Stimulated activated CD8-positive, alpha-beta memory T cell treated with anti-CD3 and anti-CD28 coated beads, Interleukin-2, amount 100 ng/mL, for 1 hour (primary cell): ENCODE data around the gene PRSS53.

ENCODE experiments used
- DNase-seq, 2 donors: peaks; one replicate each; pipeline ENCODE4 v3.0.0-alpha.2; 2020; ENCODE audit warnings: low read depth in 2 of 2

The PRSS53 gene

DNA sequence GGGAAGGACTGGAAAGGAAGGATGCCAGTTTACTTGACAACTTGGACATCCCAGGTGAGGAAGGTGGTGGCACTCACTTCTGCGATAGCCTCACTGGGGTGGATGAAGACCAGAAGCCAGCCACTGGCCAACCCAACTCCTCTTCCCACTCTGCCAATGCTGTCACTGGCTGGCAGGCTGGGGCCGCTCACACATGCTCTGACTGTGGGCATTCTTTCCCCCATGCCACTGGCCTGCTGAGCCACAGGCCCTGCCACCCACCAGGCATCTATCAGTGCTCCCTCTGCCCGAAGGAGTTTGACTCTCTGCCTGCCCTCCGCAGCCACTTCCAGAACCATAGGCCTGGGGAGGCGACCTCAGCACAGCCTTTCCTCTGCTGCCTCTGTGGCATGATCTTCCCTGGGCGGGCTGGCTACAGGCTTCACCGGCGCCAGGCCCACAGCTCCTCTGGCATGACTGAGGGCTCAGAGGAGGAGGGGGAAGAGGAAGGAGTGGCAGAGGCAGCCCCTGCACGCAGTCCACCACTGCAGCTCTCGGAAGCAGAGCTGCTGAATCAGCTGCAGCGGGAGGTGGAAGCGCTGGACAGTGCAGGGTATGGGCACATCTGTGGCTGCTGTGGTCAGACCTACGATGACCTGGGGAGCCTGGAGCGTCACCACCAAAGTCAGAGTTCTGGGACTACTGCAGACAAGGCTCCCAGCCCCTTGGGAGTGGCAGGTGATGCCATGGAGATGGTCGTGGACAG, 10.0 kb downstream of the PRSS53 start:
- DNase-seq = no peak

DNA sequence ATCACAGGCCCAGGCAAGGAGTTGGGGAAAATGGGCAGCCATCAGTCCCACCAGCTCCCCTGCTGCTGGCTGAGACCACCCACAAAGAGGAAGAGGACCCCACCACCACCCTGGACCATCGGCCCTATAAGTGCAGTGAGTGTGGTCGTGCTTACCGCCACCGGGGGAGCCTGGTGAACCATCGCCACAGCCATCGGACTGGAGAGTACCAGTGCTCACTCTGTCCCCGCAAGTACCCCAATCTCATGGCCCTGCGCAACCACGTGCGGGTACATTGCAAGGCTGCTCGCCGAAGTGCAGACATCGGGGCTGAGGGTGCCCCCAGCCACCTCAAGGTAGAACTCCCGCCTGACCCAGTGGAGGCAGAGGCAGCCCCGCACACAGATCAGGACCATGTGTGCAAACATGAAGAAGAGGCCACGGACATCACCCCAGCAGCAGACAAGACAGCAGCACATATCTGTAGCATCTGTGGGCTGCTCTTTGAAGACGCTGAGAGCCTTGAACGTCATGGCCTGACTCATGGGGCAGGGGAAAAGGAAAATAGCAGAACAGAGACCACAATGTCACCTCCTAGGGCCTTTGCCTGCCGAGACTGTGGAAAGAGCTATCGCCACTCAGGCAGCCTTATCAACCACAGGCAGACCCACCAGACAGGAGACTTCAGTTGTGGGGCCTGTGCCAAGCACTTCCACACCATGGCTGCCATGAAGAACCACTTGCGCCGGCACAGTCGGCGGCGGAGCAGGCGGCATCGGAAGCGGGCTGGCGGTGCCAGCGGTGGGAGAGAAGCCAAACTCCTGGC, 10.9 kb downstream of the PRSS53 start:
- no peak for DNase-seq

DNA sequence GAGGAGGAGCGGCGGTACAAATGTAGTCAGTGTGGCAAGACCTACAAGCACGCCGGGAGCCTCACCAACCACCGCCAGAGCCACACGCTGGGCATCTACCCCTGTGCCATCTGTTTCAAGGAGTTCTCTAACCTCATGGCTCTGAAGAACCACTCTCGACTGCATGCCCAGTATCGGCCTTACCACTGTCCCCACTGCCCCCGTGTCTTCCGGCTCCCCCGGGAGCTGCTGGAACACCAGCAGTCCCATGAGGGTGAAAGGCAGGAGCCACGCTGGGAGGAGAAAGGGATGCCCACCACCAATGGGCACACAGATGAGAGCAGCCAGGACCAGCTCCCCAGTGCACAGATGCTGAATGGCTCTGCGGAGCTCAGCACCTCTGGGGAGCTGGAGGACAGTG, 11.7 kb downstream of the PRSS53 start:
- DNase-seq = no peak

DNA sequence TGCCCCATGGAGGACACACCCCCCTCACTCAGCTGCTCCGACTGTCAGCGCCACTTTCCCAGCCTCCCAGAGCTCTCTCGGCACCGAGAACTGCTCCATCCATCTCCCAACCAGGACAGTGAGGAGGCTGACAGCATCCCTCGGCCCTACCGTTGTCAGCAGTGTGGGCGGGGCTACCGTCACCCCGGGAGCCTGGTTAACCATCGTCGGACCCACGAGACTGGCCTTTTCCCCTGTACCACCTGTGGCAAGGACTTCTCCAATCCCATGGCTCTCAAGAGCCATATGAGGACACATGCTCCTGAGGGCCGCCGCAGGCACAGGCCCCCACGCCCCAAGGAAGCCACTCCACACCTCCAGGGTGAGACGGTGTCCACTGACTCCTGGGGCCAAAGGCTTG, 12.4 kb downstream of the PRSS53 start:
- DNase-seq = no peak

DNA sequence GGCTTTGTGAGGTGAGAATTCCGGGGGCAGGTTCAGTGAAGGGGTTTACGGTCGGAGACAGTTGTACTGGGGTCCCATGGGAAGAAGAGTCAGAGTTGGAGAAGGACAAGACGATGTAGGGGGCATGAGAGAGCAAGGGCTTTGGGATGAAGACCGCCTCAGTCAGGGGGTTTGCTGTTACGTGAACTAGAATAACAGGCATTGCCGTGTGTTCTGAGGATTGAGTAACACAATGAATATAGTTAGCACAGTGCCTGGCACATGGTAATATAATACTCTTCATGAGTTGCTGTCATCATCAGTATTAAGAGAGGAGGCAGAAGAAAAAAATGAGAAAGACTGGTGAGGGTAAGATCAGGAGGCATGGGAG, 13.9 kb downstream of the PRSS53 start:
- DNase-seq = no peak

DNA sequence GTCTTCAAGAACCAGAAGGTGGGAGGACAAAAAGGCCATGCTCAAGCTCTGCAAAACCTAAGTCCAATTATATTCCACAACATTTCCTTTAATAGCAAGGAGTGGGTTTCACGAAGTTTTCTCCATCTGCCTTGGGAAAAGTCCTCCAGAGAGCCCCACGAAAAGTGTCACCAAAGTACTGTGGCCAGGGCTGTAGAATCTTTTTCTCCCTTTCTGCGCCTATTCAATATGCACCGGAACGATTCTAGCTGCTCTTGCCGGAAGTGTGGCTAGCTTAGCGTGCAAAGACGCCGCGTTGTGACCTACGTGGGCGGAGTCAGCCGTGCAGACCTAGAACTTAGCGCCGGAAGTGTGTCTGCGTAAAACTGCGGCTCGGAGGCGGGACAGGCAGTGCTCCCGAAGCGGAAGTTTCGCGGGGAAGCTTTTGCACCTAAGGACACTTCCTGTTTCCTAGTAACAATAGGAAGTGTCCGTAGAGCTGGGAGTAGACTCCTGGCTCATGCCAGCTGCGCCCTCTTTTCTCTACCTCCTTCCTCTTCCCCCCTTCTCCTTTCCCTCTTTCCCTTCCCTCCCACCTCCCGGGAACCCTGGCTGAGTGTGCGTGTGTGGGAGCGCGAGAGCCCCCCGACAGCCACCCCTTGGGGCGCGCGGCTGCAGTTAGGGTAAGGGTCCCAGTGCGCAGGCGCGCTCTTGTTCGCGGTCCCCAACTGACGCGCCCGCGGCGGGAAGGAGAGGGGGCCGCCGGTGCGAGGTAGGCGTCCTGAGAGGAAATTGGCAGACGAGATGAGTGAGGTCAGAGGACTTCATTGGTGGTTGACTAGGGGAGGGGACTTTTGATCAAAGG, 14.6 kb downstream of the PRSS53 start, which contains the start of the genes ZNF646 and ZNF668:
TSS of gene ZNF646 (plus strand) at position 453 of the 844 bp plus-strand sequence. CDS start 1,903 bp downstream, outside the sequence.
TSS of gene ZNF668 (minus strand) at position 271 of the 844 bp plus-strand sequence. CDS start 9,781 bp downstream, outside the sequence.
- peak; percentile 95 to 96 for DNase-seq

DNA sequence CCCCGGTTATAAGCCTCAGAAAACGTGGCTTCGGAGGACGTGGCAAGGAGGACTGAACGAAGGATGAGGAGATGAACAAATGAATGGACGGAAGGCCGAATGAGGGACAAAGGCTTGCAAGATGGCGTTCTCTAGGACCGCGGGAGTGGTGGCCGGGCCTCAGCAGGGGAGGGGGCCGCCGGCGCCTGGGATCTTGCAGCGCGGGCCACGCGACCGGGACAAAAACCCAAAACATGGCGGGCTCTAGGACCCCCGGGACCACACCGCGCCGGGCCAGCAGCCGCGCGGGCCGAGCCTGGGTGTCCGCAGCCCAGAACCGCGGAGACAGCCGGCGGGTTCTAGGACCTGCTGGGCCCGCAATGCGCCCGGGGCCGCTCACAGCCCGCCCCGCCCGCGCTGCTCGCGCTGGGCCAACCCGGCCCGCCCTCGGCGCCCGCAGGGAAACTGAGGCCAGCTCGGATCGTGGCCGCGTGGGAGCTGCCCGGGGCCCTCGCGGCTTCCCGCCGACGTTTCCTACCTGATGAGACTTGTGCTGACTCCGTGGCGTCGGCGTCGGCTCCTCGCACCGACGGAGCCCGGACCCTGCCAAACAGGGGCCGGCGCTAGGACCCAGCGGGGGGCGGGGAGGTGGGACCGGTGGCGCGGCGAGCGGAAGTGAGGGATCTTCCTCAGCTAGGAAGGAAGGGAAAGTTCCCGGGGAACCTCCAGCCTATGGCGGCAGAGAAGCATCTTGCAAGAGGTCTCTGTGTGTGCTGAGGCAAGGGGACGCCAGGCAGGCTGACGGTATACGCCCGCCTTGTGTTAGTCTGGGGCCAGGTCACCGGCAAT, 15.4 kb downstream of the PRSS53 start:
- peak; percentile 72 to 78 for DNase-seq

DNA sequence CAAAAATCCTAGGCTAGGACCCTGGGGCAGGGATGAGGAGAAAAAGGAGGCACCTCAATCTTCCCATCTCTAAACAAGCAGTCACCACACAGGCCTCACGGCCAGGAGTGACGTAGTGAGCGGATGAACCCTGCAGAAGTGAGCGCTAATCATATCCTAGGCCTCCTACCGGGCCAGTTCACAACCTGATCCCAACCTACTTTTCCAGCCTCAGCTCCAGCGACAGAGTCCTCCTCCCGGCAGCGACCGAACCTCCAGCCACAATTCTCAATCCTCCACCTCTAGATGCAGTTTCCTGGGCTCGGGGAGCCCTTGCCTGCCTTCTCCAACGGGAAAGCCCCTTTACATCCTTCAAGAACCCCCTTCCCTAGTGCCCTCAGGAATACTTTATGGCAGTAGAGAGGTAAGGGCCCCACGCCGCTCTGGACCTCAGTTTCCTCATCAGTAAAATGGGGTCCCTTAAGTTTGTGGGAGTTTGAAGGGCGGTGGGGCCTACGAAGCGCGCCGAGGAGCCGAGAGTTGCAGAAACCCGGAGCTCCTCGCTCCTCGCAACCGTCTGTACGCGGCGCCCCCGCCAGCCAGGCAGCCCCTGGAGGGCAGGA, 16.1 kb downstream of the PRSS53 start:
- DNase-seq = no peak

DNA sequence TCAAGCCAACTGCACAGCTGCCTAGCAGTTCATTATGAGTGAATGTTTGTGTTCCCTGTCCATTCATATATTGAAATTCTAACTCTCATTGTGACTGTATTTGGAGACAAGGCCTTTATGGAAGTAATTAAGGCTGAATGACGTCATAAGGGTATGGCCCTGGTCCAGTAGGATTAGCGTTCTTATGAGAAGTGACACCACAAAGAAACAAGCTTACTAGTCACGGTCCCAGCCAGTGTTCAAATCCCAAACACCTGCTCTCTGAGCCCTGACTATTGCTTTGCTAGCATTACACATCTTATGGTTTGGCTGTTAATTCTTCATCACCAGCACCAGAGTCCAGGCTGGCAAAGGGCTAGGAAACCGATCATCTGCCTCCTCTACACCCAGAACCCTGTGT, 16.9 kb downstream of the PRSS53 start:
- DNase-seq = no peak

DNA sequence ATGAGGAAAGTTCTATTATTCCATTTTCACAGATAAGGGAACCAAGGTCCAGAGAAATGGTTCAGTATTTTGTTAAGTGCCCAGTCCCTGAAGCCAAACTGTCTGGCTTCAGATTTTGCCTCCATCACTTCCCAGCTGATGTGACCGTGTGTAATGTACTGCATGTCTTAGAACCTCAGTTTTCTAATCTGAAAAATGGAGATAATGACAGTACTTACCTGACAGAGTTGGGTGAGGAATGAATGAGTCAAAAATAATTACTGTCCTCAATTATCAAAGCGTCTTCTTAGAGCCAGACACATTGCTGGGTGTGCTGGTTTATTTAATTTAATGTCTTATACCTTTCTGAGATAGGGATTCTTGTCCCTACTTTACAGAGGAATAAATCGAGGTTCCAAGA, 21.4 kb downstream of the PRSS53 start:
- no peak for DNase-seq

DNA sequence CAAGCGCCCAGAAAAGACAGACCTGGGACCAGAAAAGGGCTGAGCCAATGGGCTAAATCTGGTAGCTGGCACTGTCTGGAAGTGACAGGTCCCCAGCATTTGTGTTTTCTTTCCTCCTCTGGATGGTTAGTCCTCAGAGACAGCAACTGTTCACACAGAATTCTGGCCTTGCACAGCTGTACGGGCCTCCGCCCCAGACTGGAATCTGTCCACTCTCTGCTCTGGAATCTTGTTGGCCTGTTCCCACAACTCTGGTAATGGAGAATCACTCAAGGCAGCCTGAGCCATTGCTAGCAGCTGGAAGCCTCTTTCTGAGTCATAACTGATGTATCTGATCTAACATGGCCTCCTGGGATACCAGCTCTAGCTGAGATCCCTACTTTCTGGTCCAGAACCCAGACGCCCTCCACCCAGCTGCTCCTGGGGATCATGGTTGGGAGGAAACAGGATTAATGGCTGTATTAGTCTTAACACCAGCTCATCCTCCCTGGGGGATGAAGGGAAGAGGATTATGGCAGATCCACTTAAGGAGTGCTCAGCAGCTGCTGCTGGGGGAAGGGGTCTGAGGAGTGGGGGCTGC, 23.8 kb downstream of the PRSS53 start:
- no peak for DNase-seq

DNA sequence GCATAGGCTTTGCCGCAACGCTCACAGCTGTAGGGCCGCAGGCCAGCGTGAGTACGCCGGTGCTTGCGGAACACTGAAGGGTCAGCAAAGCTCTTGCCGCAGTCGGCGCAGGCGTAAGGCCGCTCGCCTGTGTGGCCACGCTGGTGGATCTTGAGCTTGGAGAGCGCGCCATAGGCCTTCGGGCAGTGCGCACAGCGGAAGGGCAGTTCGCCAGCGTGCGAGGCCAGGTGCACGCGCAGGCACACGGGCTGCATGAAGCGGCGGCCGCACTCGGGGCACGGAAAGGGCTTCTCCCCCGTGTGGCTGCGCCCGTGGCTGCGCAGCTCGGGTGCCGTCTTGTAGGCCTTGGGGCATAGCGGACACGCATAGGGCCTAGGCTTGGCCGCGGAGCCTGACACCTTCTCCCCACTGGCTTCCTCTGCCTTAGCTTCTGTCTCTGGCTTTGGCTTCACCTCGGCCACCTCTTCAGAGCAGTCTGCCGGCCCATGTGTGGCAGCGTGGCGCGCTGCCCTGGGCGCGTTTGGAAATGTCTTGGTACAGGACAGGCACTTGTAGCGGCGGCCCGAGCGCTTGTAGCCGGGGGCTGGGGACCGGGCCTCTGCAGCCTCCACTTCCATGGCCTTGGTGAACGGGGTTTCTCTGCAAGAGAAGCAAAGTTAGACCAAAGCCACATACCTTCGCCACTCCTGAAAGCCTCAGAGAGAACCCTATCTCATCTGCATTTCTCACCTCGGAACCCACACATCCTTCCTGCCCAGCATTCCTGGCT, 24.7 kb downstream of the PRSS53 start:
- DNase-seq = no peak

DNA sequence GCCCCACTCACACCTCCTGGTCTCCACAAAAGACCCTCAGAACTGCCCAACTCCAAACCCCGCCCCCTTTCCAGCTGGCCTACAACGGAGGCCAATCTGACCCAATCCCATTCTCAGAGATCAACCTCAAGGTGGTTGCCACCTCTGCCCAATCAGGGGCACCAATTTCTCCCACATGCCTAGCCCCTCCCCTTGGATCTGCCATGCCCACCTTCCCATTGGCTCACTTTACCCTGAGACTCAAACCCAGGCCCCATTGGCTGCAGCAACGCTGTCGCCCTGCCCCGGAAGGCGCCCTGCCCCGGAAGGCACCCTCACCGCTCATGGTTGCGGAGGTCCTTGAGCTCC, 25.3 kb downstream of the PRSS53 start:
- DNase-seq = no peak

DNA sequence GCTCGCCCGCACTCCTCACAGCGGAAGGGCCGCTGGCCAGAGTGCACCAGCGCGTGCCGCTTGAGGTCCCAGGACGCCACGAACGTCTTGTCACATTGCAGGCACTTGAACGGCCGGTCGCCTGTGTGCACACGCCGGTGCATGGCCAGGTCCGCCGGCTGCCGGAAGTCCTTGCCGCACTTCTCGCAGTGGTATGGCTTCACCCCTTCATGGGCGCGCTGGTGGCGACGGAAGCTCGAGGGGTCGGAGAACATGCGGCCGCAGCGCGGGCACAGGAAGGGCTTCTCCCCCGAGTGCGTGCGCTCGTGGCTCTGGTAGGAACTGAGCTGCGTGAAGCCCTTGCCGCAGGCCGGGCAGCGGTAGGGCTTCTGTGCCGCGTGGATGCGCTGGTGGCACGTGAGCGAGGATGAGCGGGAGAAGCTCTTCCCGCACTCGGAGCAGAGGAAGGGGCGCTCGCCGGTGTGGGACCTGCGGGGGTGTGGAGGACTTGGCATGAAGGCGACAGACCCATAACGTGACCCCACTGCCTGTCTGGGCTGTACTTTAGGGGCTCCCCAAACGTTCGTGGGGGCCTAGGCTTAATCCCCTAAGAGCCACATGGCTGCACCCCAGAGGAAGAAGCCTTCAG, 26.8 kb downstream of the PRSS53 start:
- no peak for DNase-seq

DNA sequence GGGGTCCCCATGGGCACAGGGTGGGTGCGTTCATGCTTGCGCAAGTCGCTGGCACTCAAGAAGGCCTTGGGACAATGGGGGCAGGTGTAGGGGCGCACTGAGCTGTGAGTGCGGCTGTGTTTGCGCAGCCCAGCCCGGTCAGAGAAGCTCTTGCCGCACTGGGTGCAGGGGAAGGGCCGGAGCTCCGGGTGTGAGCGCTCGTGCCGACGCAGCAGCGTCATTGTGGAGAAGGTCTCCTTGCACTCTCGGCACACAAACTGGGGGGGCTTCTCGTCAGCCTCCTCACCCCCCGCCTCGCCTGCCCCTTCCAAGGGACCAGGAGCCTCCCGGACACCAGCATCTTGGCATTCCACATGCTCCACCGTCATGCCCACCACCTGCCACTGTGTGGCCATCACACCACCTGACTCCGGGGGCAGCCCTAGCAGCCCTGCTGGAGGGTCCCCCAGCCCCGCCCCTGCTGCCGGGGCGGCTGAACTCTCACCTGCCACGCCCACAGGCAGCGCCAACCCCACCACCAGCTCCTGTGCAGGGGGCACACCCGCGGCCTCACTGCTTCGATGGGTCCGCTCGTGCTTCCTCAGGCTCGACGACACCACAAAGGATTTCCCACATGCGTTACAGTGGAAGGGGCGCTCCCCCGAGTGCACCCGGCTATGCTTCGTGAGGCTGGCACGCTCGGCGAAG, 27.5 kb downstream of the PRSS53 start:
- no peak for DNase-seq

DNA sequence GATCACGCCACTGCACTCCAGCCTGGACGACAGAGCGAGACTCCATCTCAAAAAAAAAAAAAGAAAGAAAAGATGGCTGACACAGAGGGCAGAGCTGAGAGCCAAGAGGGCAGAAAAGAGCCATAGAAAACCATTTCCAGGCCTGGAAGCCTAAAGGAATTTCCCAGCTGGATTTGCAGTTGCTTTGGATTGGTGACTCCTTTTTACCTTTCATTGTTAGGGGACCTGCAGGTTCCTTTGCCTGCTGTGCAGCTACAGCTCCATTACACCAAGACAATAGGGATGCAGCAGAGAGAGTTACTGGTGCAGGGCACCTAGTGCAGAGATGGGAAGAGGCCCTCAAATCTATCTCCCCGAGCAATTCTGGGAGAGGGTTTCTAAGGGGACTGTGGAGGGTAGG, 33.1 kb downstream of the PRSS53 start:
- DNase-seq = no peak

DNA sequence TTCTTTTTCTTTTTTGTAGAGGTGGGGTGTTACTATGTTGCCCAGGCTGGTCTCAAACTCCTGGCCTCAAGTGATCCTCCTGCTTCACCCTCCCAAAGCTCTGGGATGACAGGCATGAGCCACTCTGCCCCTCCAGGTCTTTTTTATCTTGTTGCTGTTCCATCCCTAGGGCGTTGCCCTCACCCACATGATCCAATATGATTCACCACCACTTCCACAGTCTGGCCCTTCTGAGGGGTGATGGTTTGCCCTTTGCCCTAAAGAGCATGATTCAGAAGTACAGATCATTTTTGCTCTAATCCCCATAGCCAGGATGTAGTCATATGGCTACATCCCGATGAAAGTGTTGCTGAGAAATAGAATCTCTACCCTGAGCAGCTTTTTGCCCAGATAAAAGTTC, 36.6 kb downstream of the PRSS53 start:
- no peak for DNase-seq

DNA sequence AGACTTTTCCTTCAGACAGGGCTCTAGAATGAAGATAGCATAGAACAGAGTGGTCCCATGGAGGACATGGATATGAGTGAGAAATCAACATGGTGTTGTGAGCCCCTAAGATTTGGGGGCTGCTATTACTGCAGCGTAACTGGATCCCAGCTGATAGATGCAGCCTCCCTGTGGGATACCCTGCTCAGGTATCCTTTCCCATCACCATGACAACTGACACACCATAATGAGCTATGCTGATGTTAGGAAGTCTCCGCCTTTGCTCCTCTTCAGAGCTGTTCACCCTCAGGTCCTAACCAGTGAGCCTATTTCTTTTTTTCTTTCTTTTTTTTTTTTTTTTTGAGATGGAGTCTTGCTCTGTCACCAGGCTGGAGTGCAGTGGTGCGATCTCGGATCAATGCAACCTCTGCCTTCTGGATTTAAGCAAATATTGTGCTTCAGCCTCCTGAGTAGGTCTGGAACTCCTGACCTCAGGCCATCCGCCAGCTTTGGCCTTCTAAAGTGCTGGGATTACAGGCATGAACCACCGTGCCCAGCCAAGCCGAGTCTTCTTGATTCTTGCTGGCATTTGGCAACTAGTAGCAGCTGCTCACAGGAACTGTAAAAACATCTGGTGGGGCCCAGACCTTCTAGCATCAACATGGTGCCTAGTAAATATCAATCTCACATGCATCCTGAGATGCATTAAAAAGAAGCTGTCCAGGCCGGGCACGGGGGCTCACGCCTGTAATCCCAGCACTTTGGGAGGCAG, 38.3 kb downstream of the PRSS53 start:
- no peak for DNase-seq
